Gastroesophageal sphincter (tissue), 2 donors: ENCODE data around the gene ADAMTS12.

Experiments
- POLR2A ChIP-seq, 2 donors: fragments of 450-650 bp; IDR thresholded peaks; one replicate each; pipeline ENCODE4 v1.6.1; 2017; ENCODE audit warnings: antibody characterized with exemption in 2 of 2, mild to moderate bottlenecking in 2 of 2, moderate library complexity in 1 of 2
- POLR2AphosphoS5 ChIP-seq: sonication (generic); formaldehyde crosslinking; IDR thresholded peaks from one replicate; pipeline ENCODE4 v1.6.1; 2017; ENCODE audit warnings: antibody characterized with exemption

GRCh38 chr5:33594006-33594405 is 297.8 kb downstream of the ADAMTS12 start:
- TF ChIP-seq POLR2A (IDR thresholded peaks at IDR 0.05) (no peak), POLR2AphosphoS5 (no peak)
